ENCODE results near the gene SLC35D1. TPM values are rescaled to one million over a fixed set of nuclear protein-coding genes. Genes with fewer than 3 reads are reported as not detected.

Gene SLC35D1
- total RNA-seq = 10 to 100 TPM in 1 of 4 donors, 1 to 10 TPM in 3; 7.7 to 13.4 (median 9.2) TPM

DNA sequence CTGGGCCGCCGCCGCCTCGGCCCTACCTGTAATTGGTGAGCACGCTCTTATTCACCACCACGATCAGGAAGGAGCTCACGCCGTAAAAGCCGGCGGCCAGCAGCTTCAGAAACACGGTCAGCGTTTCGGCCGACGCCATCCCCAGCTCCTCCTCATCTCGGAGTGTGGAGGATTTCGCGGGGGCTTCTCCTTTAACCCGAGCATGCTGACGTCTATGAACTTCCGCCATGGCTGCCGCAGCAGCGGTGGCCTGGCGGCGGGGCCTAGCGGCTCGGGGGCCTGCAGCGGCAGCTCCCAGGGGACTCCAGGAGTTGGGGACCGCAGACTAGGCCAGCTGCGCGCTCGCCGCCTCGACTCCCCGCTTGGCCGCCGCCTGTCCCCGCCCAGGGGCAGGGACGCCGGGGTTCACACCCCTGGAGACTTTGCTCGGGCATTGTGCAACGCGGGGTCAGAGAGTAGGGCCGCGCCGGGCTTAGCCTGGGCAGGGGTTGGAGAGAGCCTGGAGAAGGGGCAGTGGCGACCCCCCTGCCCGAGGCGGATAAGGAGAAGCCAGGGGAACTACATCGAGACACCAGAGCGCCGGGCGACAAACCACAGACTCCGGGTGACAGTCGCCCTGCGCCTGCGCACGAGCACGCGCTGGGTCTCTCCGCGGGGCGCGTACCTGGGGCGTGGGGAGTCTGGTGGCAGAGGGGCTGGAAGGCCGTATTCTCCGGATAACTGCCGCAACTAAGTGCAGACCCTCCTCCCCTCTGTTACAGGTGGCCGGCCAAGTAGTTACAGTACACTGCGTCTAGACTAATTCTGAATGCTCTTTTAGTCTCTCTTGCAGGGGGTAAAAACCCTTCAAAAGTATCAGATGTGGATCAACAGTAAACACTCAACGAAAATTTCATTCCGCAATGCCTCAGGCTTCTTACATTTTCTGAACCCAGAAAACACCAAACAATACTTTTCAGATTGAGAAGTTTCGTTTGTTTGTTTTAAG, at the start of gene SLC35D1:
Gene SLC35D1 (minus strand): TSS at position 364 of the 988 bp plus-strand sequence. CDS start 135 bp downstream, at position 229.
- Histone ChIP-seq H3K27ac (peak within 1 kb of the TSS; percentile 84 to 96 (median 94)), H3K27me3 (no peaks in the 10 kb centered on the region), H3K9me3 (no peaks in the 10 kb centered on the region), H3K4me1 (peaks cover 0 to 29% (median 14%) of the 10 kb centered on the region in 3 donors), H3K36me3 (peaks cover 0 to 14% of the 10 kb centered on the region in 2 donors), H3K4me3 (peak within 1 kb of the TSS; percentile 62 to 79)
- TF ChIP-seq POLR2AphosphoS5 (IDR thresholded peaks at IDR 0.05) = peak; percentile 23
- peak; percentile 72 to 84 for TF ChIP-seq POLR2A (IDR thresholded peaks at IDR 0.05)
- TF ChIP-seq CTCF (IDR thresholded peaks at IDR 0.05) = no peak
- TF ChIP-seq EP300 (IDR thresholded peaks at IDR 0.05) = no peak
- 5 to 29% methylated on average over 1 to 14 of the region's 73 CpGs for WGBS, 2 donors (ENCODE audit: low coverage in 1 of 2)
- ATAC-seq = peak; percentile 87

- ATAC-seq = no peak
Measured at GRCh38 chr1:67103548-67103947, 49.6 kb upstream of the SLC35D1 start.

GRCh38 chr1:67100833-67101232, 46.9 kb upstream of the SLC35D1 start:
- H3K36me3 ChIP-seq = no peaks in the 10 kb centered on the region
- no peak overlapping the region for H3K27ac ChIP-seq
- no peaks in the 10 kb centered on the region for H3K27me3 ChIP-seq
- WGBS, 2 donors (ENCODE audit: low coverage in 1 of 2) = 4 to 23% methylated on average over 3 of the region's 3 CpGs
- no peaks in the 10 kb centered on the region for H3K9me3 ChIP-seq
- no peak overlapping the region for H3K4me3 ChIP-seq
- TF ChIP-seq CTCF (IDR thresholded peaks at IDR 0.05) (no peak), POLR2AphosphoS5 (IDR thresholded peaks at IDR 0.05) (no peak), EP300 (IDR thresholded peaks at IDR 0.05) (no peak), POLR2A (IDR thresholded peaks at IDR 0.05) (no peak)
- H3K4me1 ChIP-seq = no peaks in the 10 kb centered on the region
- no peak for ATAC-seq

More at GRCh38 chr1:67103548-67103947, 49.6 kb upstream of the SLC35D1 start:
- no peak overlapping the region for H3K27ac ChIP-seq
- no peaks in the 10 kb centered on the region for H3K27me3 ChIP-seq
- WGBS, 2 donors (ENCODE audit: low coverage in 1 of 2) = 89 to 93% methylated on average over 1 of the region's 1 CpG
- no peak overlapping the region for H3K4me3 ChIP-seq
- no peaks in the 10 kb centered on the region for H3K36me3 ChIP-seq
- H3K9me3 ChIP-seq = no peaks in the 10 kb centered on the region
- H3K4me1 ChIP-seq = no peaks in the 10 kb centered on the region
- TF ChIP-seq POLR2A (IDR thresholded peaks at IDR 0.05) = no peak
- TF ChIP-seq EP300 (IDR thresholded peaks at IDR 0.05) = no peak
- TF ChIP-seq CTCF (IDR thresholded peaks at IDR 0.05) = no peak
- no peak for TF ChIP-seq POLR2AphosphoS5 (IDR thresholded peaks at IDR 0.05)

GRCh38 chr1:67097305-67097704, 43.4 kb upstream of the SLC35D1 start:
- Histone ChIP-seq H3K27me3 (no peaks in the 10 kb centered on the region), H3K36me3 (no peaks in the 10 kb centered on the region)
- TF ChIP-seq EP300 (IDR thresholded peaks at IDR 0.05) = no peak
- TF ChIP-seq CTCF (IDR thresholded peaks at IDR 0.05) = no peak
- no peak for TF ChIP-seq POLR2A (IDR thresholded peaks at IDR 0.05)
- TF ChIP-seq POLR2AphosphoS5 (IDR thresholded peaks at IDR 0.05) = no peak

More at GRCh38 chr1:67097305-67097704, 43.4 kb upstream of the SLC35D1 start:
- Histone ChIP-seq H3K9me3 (no peaks in the 10 kb centered on the region), H3K27ac (no peak overlapping the region), H3K4me1 (no peaks in the 10 kb centered on the region), H3K4me3 (no peak overlapping the region)
- no peak for ATAC-seq

Data from gastroesophageal sphincter (tissue), 4 donors.